ENCODE results near the gene CST4. TPM values are rescaled to one million over a fixed set of nuclear protein-coding genes. Genes with fewer than 3 reads are reported as not detected.
"Not testable (repeated sequence)": the region's sequence is repeated elsewhere in the genome, so short reads cannot be mapped to it uniquely, and the experiment has no call there.

Gene CST4, protein sequence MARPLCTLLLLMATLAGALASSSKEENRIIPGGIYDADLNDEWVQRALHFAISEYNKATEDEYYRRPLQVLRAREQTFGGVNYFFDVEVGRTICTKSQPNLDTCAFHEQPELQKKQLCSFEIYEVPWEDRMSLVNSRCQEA
- total RNA-seq (2022) (not detected in 2 replicates), Bru-seq, nascent RNA (not detected), BruChase-seq, experiment 1, labeled RNA remaining after a 6-hour chase (not detected), BruChase-seq, experiment 2, labeled RNA remaining after a 2-hour chase (not detected)
- long read RNA-seq = 0 reads

DNA sequence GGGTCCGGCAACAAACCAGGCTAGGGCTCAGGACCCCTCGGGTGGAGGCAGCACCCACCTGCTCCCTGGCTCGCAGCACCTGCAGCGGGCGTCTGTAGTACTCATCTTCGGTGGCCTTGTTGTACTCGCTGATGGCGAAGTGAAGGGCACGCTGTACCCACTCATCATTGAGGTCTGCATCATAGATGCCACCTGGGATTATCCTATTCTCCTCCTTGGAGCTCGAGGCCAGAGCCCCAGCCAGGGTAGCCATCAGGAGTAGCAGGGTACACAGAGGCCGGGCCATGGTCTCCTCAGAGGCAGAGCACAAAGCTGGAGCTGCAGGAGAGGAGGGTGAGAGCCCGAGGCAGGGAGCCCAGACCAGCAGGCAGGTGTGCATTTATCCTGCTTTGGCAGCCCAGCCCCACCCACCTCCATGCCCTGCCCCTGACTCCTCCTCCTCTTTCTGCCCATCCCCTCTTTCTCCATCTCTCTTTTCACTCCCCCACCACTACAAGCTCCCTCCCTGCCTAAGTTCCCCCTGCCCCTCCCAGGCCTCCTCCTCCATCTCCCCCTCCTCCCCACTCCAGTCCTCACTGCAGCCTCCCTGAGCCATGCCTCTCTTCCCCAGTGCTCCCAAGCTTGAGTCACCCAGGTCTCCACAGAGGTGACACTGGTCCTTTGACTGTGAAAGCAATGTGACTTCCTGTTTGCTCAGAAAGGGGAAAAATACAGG lies at the start of gene CST4:
CST4 (minus strand) TSS at position 355 of the 715 bp plus-strand sequence; CDS start at position 286, 69 bp downstream.
- intact Hi-C loops (cut with micrococcal nuclease); H3K9me3 Mint-ChIP-seq (ENCODE audit: unreplicated experiment); H3K4me1 Mint-ChIP-seq (ENCODE audit: insufficient read depth, unreplicated experiment); H3K27ac Mint-ChIP-seq (ENCODE audit: low read depth, unreplicated experiment); H3K4me3 Mint-ChIP-seq (ENCODE audit: unreplicated experiment); BruUV-seq (replicated peaks); H3K36me3 Mint-ChIP-seq (ENCODE audit: insufficient read depth, unreplicated experiment); H3K27me3 Mint-ChIP-seq (ENCODE audit: insufficient read depth, unreplicated experiment); POLR2A ChIA-PET; CTCF ChIA-PET; DNase-seq (ENCODE audit: unreplicated experiment): not testable (repeated sequence)

DNA sequence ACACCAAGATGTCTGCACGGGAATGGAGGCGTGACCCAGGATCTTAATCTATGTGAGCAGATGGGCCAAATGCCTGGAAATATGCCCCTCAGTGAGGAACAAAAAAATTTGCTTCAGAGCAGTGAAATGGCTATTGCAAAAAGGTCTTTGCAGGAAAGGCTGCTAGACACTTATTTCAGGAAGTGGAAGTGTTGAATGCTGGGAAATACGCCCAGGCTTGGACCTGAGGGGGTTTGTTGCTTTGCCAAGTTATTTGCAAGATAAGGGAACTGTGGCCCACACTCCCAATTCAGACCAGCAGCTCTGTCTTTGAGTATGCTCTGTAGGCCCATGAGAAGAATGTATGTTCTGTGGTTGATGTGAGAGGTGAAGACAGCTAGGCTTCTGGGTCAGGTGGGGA lies 46.6 kb upstream of the CST4 start:
- H3K9me3 Mint-ChIP-seq (ENCODE audit: unreplicated experiment) = peaks cover 18% of the 10 kb centered on the region
- intact Hi-C loops (cut with micrococcal nuclease); H3K4me3 Mint-ChIP-seq (ENCODE audit: unreplicated experiment); H3K4me1 Mint-ChIP-seq (ENCODE audit: insufficient read depth, unreplicated experiment); H3K27me3 Mint-ChIP-seq (ENCODE audit: insufficient read depth, unreplicated experiment); CTCF ChIA-PET; BruUV-seq (replicated peaks); POLR2A ChIA-PET; DNase-seq (ENCODE audit: unreplicated experiment); H3K27ac Mint-ChIP-seq (ENCODE audit: low read depth, unreplicated experiment); H3K36me3 Mint-ChIP-seq (ENCODE audit: insufficient read depth, unreplicated experiment): not testable (repeated sequence)

DNA sequence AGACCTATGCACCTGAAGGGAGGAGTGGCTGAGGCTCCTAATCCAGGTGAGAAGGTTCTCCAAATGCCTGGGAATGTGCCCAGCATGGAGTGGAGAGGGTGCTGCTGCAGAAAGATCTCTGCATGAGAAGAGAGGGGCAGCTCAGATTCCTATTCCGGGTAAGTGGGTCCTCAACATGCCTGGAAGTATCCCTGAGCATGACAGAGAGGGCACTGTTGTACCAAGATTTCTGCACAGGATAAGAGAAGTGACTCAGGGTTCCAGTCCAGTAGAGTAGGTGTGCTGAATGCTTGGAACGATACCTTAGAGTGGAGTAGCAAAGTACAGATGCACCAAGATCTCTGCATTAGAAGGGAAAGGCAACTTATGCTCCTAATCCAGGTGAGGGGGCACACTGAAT lies 46.1 kb upstream of the CST4 start:
- H3K27me3 Mint-ChIP-seq (ENCODE audit: insufficient read depth, unreplicated experiment); BruUV-seq (replicated peaks); H3K36me3 Mint-ChIP-seq (ENCODE audit: insufficient read depth, unreplicated experiment); CTCF ChIA-PET; DNase-seq (ENCODE audit: unreplicated experiment); intact Hi-C loops (cut with micrococcal nuclease); H3K4me3 Mint-ChIP-seq (ENCODE audit: unreplicated experiment); H3K4me1 Mint-ChIP-seq (ENCODE audit: insufficient read depth, unreplicated experiment); POLR2A ChIA-PET; H3K27ac Mint-ChIP-seq (ENCODE audit: low read depth, unreplicated experiment): not testable (repeated sequence)
- H3K9me3 Mint-ChIP-seq (ENCODE audit: unreplicated experiment) = peaks cover 14% of the 10 kb centered on the region

DNA sequence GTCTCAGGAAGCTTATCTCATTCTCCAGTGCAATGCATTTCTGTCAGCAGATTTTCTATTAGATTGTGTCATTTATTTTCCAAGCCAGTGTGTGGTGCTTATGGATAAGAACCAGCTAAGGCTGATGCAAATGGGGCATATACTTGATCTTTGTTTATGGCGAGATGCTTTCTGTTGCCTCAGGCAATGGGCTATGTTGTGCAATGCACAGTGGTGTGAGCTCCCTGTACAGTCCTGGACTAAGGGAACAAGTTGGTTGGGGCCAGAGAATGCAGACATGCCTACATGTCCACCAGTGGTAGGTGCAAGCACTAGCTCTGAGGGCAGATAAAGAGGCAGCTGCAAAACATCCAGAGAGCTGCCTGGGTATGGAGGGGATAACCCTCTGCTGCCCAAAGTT lies 45.6 kb upstream of the CST4 start:
- CTCF ChIA-PET; POLR2A ChIA-PET; H3K27ac Mint-ChIP-seq (ENCODE audit: low read depth, unreplicated experiment); H3K36me3 Mint-ChIP-seq (ENCODE audit: insufficient read depth, unreplicated experiment); H3K27me3 Mint-ChIP-seq (ENCODE audit: insufficient read depth, unreplicated experiment); BruUV-seq (replicated peaks); H3K4me1 Mint-ChIP-seq (ENCODE audit: insufficient read depth, unreplicated experiment); H3K4me3 Mint-ChIP-seq (ENCODE audit: unreplicated experiment); intact Hi-C loops (cut with micrococcal nuclease); DNase-seq (ENCODE audit: unreplicated experiment): not testable (repeated sequence)
- peaks cover 12% of the 10 kb centered on the region for H3K9me3 Mint-ChIP-seq (ENCODE audit: unreplicated experiment)

DNA sequence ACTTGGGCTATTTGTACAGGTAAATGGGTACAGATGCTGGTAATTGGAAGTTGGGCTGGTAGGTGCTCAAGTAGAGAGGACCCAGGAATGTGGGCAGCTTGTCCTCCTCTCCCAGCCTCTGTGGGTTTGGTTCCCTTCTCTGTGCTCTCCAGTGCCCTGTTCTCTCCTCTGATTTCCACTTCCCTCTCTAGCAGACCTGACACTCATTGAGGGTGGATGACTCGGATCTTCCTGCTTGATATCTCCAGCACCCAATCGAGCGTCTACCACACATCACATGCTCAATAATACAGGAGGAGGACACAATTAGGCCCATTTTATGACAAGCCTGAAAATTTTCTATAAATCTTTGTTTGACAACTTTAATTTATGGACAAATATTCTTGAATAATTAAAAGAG lies 38.2 kb upstream of the CST4 start:
- intact Hi-C loops (cut with micrococcal nuclease) = loop anchor here (10.0 kb wide), 1 partner anchor 62 kb away; no protein-coding TSS in a partner anchor
- CTCF ChIA-PET = interaction anchor here (0.6 to 0.7 kb wide), 2 partner anchors 86 to 218 kb away, joined by 3 to 5 read pairs; no protein-coding TSS in a partner anchor
- no peaks in the 10 kb centered on the region for H3K4me1 Mint-ChIP-seq (ENCODE audit: insufficient read depth, unreplicated experiment)

More for the DNA sequence above, 38.2 kb upstream of the CST4 start:
- H3K27me3 Mint-ChIP-seq (ENCODE audit: insufficient read depth, unreplicated experiment) = no peaks in the 10 kb centered on the region
- POLR2A ChIA-PET = interaction anchor here (2.1 kb wide), 1 partner anchor 76 kb away, joined by 4 read pairs; no protein-coding TSS in a partner anchor
- no peaks in the 10 kb centered on the region for H3K36me3 Mint-ChIP-seq (ENCODE audit: insufficient read depth, unreplicated experiment)
- H3K27ac Mint-ChIP-seq (ENCODE audit: low read depth, unreplicated experiment) = no peak overlapping the region
- no TSS peak for BruUV-seq (replicated peaks)
- DNase-seq (ENCODE audit: unreplicated experiment) = no peak
- no peaks in the 10 kb centered on the region for H3K9me3 Mint-ChIP-seq (ENCODE audit: unreplicated experiment)
- TF ChIP-seq, protein P1, sequence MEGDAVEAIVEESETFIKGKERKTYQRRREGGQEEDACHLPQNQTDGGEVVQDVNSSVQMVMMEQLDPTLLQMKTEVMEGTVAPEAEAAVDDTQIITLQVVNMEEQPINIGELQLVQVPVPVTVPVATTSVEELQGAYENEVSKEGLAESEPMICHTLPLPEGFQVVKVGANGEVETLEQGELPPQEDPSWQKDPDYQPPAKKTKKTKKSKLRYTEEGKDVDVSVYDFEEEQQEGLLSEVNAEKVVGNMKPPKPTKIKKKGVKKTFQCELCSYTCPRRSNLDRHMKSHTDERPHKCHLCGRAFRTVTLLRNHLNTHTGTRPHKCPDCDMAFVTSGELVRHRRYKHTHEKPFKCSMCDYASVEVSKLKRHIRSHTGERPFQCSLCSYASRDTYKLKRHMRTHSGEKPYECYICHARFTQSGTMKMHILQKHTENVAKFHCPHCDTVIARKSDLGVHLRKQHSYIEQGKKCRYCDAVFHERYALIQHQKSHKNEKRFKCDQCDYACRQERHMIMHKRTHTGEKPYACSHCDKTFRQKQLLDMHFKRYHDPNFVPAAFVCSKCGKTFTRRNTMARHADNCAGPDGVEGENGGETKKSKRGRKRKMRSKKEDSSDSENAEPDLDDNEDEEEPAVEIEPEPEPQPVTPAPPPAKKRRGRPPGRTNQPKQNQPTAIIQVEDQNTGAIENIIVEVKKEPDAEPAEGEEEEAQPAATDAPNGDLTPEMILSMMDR (IDR thresholded peaks at IDR 0.05; ENCODE audit: unreplicated experiment) = no peak
- H3K4me3 Mint-ChIP-seq (ENCODE audit: unreplicated experiment) = no peak overlapping the region
